ENCODE measurements around the gene ZNF516.

ZNF516 gene

DNA sequence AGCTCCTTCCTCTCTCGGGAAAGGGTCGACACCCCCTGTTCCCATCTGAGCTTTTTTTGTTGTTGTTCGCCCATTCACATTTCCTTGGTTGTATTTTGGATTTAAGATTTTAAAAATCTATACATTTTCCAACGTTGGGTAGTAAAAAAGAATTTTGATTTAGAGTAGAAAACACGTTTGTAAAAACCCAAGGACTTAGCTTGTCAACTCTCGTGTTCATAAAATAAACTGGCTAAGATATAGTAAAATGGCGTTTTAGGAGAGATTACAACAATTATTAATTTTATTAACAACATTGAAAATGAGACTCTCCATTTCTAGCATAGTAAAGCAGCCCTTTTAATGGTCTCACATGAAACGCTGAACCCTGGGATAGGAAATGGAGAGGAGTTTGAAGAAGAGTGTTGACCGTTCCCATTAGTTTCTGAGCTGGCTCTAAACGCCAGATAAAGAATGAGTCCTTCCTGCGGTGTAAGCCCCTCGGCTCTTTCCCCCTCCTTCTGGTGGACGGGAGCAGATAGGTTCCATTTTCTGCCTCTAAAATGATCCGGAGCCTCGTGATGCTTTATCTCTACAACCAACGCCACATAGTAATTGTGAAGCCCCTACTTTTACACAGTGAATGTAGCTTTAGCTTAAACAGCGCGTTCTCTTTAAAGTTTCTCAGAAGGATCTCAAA, 24.0 kb upstream of the ZNF516 start:
- no peak for TF ChIP-seq CTCF (IDR thresholded peaks at IDR 0.05)
- Histone ChIP-seq H3K9me3 (no peaks in the 10 kb centered on the region), H3K27me3 (no peaks in the 10 kb centered on the region), H3K36me3 (no peaks in the 10 kb centered on the region), H3K4me1 (ENCODE audit: control insufficient read depth in 1 of 2, insufficient read depth in 1 of 2, low read depth in 1 of 2, low read length in 1 of 2) (peaks cover 36 to 47% of the 10 kb centered on the region in 2 experiments), H3K27ac (peak overlapping the region; percentile 50), H3K4me3 (ENCODE audit: low read depth in 1 of 2, low read length in 1 of 2) (peak overlapping the region; percentile 53)

DNA sequence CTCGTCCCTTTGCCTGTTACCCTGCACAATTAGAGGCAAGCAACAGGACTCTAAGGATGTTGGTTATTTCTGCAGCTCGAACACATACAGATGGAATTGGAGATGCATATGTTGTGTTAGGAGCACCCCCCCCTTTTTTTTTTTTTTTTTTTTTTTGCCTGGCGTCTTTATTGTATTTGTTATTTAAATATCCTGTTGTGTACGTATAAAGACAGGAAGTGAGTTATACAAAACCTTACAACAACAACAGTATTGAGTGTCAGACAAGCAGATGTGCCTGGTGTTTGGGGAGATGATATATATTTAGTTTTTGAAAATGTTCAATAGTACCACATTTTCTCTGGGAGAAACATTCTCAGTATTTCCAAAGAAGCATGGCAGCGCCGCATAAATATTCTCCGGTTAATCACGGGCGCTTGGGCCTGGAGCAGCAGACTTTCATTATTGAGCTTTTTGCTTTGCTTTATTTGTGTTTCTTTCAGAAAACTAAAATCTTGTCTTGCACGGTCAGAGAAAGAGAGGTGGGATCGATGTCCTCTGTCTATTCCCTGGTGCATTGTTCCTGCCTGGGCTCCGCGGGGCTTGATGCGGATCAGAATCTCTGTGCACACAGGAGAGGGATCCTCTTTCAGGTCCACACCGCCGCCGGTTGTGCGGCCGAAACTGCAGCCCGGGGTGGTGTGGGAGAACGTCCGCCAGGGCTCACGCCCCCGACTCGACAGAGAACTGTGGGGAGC, 23.2 kb upstream of the ZNF516 start:
- no peaks in the 10 kb centered on the region for H3K27me3 ChIP-seq
- peaks cover 30 to 43% of the 10 kb centered on the region in 2 experiments for H3K4me1 ChIP-seq (ENCODE audit: control insufficient read depth in 1 of 2, insufficient read depth in 1 of 2, low read depth in 1 of 2, low read length in 1 of 2)
- no peaks in the 10 kb centered on the region for H3K9me3 ChIP-seq
- H3K4me3 ChIP-seq (ENCODE audit: low read depth in 1 of 2, low read length in 1 of 2) = peak overlapping the region; percentile 53
- peak overlapping the region; percentile 50 for H3K27ac ChIP-seq
- no peaks in the 10 kb centered on the region for H3K36me3 ChIP-seq
- TF ChIP-seq CTCF (IDR thresholded peaks at IDR 0.05) = no peak

GRCh38 chr18:76515576-76515975, 20.5 kb upstream of the ZNF516 start:
- Histone ChIP-seq H3K36me3 (no peaks in the 10 kb centered on the region), H3K4me1 (ENCODE audit: control insufficient read depth in 1 of 2, insufficient read depth in 1 of 2, low read depth in 1 of 2, low read length in 1 of 2) (peaks cover 30 to 37% of the 10 kb centered on the region in 2 experiments), H3K27ac (no peak overlapping the region), H3K27me3 (no peaks in the 10 kb centered on the region), H3K9me3 (no peaks in the 10 kb centered on the region), H3K4me3 (ENCODE audit: low read depth in 1 of 2, low read length in 1 of 2) (no peak overlapping the region)
- no peak for TF ChIP-seq CTCF (IDR thresholded peaks at IDR 0.05)

DNA sequence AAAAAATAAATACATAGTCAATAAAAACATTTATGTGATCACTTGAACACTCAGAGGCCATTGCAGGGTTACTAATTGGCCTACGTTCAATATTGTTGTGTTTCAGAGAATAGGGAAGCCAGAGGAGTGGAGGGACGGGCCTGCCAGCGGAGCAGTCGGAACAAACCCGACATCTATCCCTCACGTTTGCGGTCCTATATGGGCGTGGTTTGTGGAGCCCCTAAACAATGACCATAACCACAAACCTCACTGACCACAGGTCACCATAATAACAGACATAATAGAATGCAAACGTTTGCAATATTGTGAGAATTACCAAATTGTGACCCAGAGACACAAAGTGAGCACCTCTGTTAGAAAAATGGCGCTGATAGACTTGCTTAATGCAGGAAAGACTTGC, 19.5 kb upstream of the ZNF516 start:
- H3K9me3 ChIP-seq = no peaks in the 10 kb centered on the region
- H3K4me1 ChIP-seq (ENCODE audit: control insufficient read depth in 1 of 2, insufficient read depth in 1 of 2, low read depth in 1 of 2, low read length in 1 of 2) = peaks cover 30 to 37% of the 10 kb centered on the region in 2 experiments
- TF ChIP-seq CTCF (IDR thresholded peaks at IDR 0.05) = no peak
- H3K27ac ChIP-seq = peak overlapping the region; percentile 47
- peak overlapping the region in 1 of 2 experiments; percentile 17 for H3K4me3 ChIP-seq (ENCODE audit: low read depth in 1 of 2, low read length in 1 of 2)
- no peaks in the 10 kb centered on the region for H3K27me3 ChIP-seq
- no peaks in the 10 kb centered on the region for H3K36me3 ChIP-seq

GRCh38 chr18:76507830-76508385, 12.9 kb upstream of the ZNF516 start:
- no peak for TF ChIP-seq CTCF (IDR thresholded peaks at IDR 0.05)
- Histone ChIP-seq H3K9me3 (no peaks in the 10 kb centered on the region), H3K4me1 (ENCODE audit: control insufficient read depth in 1 of 2, insufficient read depth in 1 of 2, low read depth in 1 of 2, low read length in 1 of 2) (peaks cover 52 to 53% of the 10 kb centered on the region in 2 experiments)

More at GRCh38 chr18:76507830-76508385, 12.9 kb upstream of the ZNF516 start:
- Histone ChIP-seq H3K36me3 (no peaks in the 10 kb centered on the region), H3K4me3 (ENCODE audit: low read depth in 1 of 2, low read length in 1 of 2) (peak overlapping the region; percentile 12 to 18), H3K27ac (peak overlapping the region; percentile 86), H3K27me3 (no peaks in the 10 kb centered on the region)

Data from neutrophil (primary cell).